Occipital lobe (tissue), 2 donors: ENCODE results near the gene PAMR1. TPM values are rescaled to one million over a fixed set of nuclear protein-coding genes. Genes with fewer than 3 reads are reported as not detected.

ENCODE experiments used
- DNase-seq: peaks from one replicate; lab custom pipeline; 2025; lab: John Stamatoyannopoulos, UW
- total RNA-seq: library from RNA; depleted of rRNA; stranded (reverse); fragments of >200 nt; gene quantifications from one replicate; pipeline ENCODE4 v1.2.3, GENCODE V29; 2014

The PAMR1 gene
- total RNA-seq, 1 donor from 2014 or later, result 3.0 TPM

- DNase-seq, result no peak
These were observed 65.9 kb downstream of the PAMR1 start for GRCh38 chr11:35459489-35459888.

GRCh38 chr11:35458846-35459245 lies 66.6 kb downstream of the PAMR1 start:
- DNase-seq, result no peak

- DNase-seq, result no peak
These were observed 71.1 kb downstream of the PAMR1 start for GRCh38 chr11:35454362-35454761.

GRCh38 chr11:35436581-35437250 lies 88.7 kb downstream of the PAMR1 start:
- DNase-seq, result no peak

- DNase-seq, result no peak
These were observed 91.8 kb downstream of the PAMR1 start for GRCh38 chr11:35433588-35433987.

GRCh38 chr11:35432464-35432863 lies 93.0 kb downstream of the PAMR1 start:
- DNase-seq, result no peak

- DNase-seq, result no peak
These were observed 98.3 kb downstream of the PAMR1 start for GRCh38 chr11:35427071-35427470.

- DNase-seq, result no peak
These were observed 99.1 kb downstream of the PAMR1 start for GRCh38 chr11:35426351-35426750.

- no peak for DNase-seq
These were observed 99.7 kb downstream of the PAMR1 start for GRCh38 chr11:35425603-35426212.

GRCh38 chr11:35424157-35424940 lies 101.1 kb downstream of the PAMR1 start:
- DNase-seq, result no peak

- peak; percentile 18 for DNase-seq
These were observed 105.0 kb downstream of the PAMR1 start for GRCh38 chr11:35420371-35420770.

GRCh38 chr11:35419830-35420333 lies 105.5 kb downstream of the PAMR1 start:
- no peak for DNase-seq

GRCh38 chr11:35419184-35419829 lies 106.1 kb downstream of the PAMR1 start, which contains the start of gene SLC1A2:
TSS of gene SLC1A2 (minus strand) at chr11:35419558. CDS start at chr11:35418966, 592 bp downstream.
- peak; percentile 55 for DNase-seq

- peak; percentile 31 for DNase-seq
These were observed 106.9 kb downstream of the PAMR1 start for GRCh38 chr11:35418282-35419183.

GRCh38 chr11:35415487-35415886 lies 109.9 kb downstream of the PAMR1 start:
- DNase-seq, result no peak

- no peak for DNase-seq
These were observed 110.6 kb downstream of the PAMR1 start for GRCh38 chr11:35414776-35415175.

- DNase-seq, result no peak
These were observed 111.1 kb downstream of the PAMR1 start for GRCh38 chr11:35414311-35414710.

- no peak for DNase-seq
These were observed 111.8 kb downstream of the PAMR1 start for GRCh38 chr11:35413598-35413997.

GRCh38 chr11:35412285-35412684 lies 113.1 kb downstream of the PAMR1 start:
- no peak for DNase-seq

GRCh38 chr11:35407041-35407440 lies 118.4 kb downstream of the PAMR1 start:
- DNase-seq, result no peak

GRCh38 chr11:35404388-35404775 lies 121.0 kb downstream of the PAMR1 start:
- DNase-seq, result no peak
